ENCODE measurements around the gene MACF1.

- no peak for TF ChIP-seq POLR2A (IDR thresholded peaks at IDR 0.05; ENCODE audit: low read depth, low read length)
- no peak for TF ChIP-seq POLR2AphosphoS5 (IDR thresholded peaks at IDR 0.05; ENCODE audit: low read depth, low read length)
- no peak for TF ChIP-seq TAF1 (IDR thresholded peaks at IDR 0.05; ENCODE audit: low read depth, low read length)
- TF ChIP-seq SPI1 (IDR thresholded peaks at IDR 0.05; ENCODE audit: low read depth, low read length), result no peak
Measured at GRCh38 chr1:39407896-39408640, 203.6 kb downstream of the MACF1 start.

Data from GM12891 (cell line).